Activated CD4-positive, alpha-beta T cell treated with anti-CD3 and anti-CD28 coated beads, Interleukin-2, Interleukin-6, amounts not matched to agents 100 ng/mL and 50 ng/mL, durations not matched to agents 16 hours and 8 hours (primary cell): Measurements from ENCODE around the gene CYP2S1.
"Not testable (repeated sequence)": the region's sequence is repeated elsewhere in the genome, so short reads cannot be mapped to it uniquely, and the experiment has no call there.

Experiments used
- DNase-seq: peaks from one replicate; pipeline ENCODE4 v3.0.0-alpha.2; 2020

Gene CYP2S1, protein sequence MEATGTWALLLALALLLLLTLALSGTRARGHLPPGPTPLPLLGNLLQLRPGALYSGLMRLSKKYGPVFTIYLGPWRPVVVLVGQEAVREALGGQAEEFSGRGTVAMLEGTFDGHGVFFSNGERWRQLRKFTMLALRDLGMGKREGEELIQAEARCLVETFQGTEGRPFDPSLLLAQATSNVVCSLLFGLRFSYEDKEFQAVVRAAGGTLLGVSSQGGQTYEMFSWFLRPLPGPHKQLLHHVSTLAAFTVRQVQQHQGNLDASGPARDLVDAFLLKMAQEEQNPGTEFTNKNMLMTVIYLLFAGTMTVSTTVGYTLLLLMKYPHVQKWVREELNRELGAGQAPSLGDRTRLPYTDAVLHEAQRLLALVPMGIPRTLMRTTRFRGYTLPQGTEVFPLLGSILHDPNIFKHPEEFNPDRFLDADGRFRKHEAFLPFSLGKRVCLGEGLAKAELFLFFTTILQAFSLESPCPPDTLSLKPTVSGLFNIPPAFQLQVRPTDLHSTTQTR

DNA sequence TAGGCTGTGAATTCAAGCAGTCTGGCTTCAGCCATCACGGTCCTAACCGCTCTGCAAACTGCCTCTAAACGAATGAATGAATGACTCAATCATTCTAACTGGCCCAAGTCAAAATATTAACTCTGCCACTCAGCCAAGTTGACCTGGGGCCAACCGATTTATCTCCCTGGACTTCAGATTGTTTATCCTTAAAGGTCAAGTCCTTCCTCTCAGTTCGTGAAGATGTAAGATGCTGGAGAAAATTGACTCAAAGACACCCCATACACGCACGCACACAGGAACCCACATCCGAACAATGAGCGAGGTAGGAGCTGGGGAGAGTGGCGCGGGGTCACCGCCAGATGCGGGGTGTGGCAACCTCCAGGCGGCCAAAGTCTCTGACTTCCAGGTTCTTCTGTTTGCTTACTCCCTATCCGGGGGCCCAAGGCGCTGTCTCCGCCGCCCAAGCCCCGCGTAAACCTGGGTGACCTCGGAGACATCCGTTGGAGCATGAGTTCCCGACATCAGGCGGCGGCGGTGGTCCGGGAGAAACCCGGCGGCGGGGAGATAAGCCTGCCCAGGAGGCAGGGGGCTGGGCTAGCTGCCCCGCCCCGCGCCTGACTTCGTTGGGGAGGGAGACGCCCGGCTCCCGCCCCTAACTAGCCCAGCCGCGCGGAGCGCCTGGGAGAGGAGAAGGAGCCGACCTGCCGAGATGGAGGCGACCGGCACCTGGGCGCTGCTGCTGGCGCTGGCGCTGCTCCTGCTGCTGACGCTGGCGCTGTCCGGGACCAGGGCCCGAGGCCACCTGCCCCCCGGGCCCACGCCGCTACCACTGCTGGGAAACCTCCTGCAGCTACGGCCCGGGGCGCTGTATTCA is at the start of gene CYP2S1:
CYP2S1 (plus strand) TSS at position 646 of the 856 bp plus-strand sequence; CDS start at position 692, 46 bp downstream.
- no peak for DNase-seq

DNA sequence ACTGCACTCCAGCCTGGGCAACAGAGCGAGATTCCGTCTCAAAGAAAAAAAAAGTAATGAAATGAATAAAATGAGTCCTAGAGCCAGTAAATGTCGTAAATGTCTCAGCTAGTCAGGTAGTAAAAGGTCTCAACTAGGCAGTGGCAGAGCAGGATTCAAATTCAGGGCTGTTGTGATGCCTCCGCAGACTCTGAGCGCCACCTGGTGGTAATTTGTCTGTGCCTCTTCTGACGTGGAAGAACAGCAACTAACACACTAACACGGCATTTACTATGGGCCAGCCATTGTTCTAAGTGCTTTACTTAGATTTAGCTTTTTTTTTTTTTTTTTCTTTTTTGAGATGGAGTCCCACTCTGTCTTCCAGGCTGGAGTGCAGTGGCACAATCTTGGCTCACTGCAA is 48.6 kb upstream of the CYP2S1 start:
- DNase-seq, result peak; percentile 87

DNA sequence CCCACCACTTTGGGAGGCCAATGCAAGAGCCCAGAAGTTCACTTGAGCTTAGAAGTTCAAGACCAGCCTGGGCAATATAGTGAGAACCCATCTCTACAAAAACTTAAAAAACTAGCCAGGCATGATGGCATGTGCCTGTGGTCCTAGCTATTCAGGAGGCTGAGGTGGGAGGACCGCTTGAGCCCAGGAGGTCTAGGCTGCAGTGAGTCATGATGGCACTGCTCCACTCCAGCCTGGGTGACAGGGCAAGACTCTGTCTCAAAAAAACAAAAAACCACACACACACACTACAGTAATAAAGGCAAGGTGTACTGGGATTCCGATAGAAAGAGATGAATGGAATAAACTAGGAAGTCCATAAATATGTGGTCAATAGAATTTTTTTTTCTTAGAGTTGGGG is 43.2 kb upstream of the CYP2S1 start:
- no peak for DNase-seq

DNA sequence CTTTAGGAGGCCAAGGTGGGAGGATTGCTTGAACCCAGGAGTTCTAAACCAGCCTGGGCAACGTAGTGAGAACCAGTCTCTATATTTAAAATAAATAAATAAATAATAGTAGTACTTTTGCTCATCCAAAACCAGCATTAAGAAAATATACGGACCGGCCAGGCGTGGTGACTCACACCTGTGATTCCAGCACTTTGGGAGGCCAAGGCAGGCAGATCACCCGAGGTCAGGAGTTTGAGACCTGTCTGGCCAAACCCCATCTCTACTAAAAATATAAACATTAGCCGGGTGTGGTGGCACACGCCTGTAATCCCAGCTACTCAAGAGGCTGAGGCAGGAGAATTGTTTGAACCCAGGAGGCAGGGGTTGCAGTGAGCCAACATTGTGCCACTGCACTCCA is 42.0 kb upstream of the CYP2S1 start:
- not testable (repeated sequence) for DNase-seq

DNA sequence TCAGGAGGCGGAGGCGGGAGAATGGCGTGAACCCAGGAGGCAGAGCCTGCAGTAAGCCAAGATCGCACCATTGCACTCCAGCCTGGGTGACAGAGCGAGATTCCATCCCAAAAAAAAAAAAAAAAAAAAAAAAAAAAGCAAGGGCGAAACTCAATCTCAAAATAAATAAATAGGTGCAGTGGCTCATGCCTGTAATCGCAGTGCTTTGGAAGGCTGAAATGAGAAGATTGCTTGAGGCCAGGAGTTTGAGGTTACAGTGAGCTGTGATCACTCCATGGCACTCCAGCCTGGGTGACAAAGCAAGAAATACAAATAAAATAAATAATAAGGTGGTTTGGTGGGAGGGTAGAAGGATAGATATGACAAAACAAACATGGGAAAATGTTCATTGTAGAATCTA is 39.0 kb upstream of the CYP2S1 start:
- no peak for DNase-seq

DNA sequence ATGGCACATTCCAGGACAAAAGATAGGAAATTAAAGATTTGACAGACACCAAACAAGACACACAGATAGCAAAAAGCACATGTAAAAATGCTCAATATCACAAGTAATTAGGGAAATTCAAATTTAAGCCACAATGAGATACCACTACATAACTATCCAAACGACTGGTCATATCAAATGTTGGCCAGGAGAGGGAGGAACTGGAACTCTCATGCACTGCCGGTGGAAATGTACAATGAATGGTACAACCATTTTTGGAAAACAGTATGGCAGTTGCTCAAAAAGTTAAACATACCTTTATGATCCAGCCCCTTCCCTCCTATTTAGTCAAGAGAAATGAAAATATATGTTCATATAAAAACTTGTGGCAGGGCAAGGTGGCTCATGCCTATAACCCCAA is 36.8 kb upstream of the CYP2S1 start:
- no peak for DNase-seq

DNA sequence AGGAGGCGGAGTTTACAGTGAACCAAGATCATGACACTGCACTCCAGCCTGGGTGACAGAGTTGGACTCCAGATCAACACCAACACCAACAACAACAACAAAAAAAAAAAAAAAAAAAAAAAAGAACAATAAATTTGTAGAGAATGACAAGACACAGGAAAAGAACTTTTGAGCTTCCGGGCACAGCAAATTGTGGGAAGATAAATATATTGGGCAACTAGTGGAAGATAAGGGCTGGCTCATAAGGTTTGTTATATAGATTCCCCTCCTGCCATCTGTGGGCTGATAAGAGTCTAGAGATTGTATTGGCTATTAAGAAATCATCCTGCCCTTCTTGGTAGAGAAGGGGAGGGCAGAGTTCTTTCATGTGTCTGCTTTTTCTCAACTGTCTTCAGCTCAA is 33.1 kb upstream of the CYP2S1 start:
- no peak for DNase-seq

DNA sequence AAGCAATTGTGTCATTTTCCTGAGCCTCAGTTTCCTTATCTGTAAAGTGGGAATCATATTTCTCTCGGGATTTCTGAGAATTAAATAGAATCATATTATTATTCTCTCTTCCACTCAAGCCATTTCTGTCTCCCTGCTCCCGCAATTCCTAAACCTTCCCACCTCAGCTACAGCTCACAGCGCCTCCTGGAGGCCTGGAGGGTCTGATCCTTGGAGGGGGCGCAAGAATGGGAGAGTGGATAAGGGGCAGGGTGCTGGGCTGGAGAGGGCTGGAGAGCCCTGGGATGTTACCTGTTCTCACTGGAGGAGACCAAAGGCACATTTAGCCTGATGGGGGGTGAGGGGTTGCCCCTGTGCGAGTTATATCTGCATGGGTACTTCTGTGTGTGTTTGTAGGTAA is 31.1 kb upstream of the CYP2S1 start:
- DNase-seq, result no peak

DNA sequence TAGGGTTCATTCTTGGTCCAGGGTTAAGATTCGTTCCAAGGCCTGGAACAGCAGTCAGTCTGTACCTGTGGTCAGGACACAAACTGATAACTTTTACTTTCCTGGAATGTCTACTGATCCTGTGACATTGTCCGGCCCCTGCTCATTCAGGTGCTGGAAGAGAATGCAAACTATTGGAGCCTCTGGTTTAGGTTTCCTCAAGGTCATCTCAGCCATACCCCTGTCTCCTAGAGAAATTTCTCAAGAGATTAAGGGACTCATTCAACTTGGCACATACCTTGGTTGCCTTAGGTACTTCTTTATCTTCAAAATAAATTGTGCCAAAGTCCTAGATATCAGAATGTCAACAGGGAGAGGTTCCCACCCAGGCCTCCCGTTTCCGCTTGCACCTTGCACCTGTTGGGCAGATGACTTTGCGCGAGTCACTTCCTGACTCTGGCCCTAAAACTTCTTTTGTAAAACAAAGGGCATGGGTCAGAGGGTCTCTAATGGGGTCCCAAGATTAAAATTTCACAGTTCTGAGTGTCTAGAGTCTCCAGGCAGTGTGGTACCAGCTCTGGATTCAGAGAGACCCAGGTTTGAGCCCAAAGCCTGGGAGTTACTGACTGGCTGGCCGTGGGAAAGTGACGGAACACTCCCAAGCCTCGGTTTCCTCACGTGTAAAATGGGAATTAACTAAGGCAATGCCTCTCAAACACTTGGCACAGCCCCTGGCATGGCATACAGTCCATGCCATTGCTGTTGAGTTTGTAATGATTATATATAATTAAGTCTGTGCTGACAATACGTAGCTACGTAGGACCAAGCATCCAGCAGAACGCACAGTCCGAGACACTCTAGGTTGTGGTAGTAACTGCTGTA is 25.8 kb upstream of the CYP2S1 start:
- DNase-seq, result no peak

DNA sequence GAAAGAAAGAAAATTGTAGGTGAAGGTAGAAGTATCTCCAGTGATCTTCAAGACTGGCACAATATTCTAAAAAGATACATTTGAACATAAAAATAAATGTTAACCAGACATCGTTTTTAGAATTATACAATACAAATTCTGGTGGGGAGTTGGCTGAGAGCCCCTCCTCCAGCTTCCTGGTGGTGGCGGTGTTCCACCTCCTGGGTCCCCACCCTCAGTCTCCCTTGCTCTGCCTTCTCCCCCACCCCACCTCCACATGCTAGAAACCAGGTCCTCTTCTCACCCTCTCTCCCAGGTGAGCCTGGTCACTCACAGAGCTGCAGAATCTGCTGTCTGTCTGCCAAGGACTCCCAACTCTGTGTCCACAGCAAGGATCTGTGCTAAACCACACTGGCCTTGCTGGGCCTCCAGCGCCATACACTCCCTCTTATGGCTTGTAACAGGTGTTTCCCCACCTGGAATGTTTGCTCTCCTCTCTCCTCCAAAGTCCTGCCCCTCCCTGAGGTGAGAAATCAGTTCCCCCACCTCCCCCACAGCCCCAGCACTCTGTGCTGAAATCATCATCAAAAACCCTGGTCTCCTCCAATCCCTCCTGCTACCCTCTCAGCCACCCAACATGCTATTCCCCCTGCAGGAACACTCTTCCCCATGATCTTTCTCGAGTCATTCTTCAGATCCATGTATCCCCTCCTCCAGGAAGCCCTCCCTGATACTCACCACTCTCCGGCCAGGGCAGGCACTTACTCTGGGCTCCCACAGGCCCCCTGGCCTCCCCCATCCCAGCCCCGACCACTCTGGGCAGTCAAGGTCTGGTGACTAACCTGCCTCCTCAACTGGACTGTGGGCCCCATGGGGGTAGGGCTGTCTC is 20.5 kb upstream of the CYP2S1 start:
- DNase-seq, result no peak

DNA sequence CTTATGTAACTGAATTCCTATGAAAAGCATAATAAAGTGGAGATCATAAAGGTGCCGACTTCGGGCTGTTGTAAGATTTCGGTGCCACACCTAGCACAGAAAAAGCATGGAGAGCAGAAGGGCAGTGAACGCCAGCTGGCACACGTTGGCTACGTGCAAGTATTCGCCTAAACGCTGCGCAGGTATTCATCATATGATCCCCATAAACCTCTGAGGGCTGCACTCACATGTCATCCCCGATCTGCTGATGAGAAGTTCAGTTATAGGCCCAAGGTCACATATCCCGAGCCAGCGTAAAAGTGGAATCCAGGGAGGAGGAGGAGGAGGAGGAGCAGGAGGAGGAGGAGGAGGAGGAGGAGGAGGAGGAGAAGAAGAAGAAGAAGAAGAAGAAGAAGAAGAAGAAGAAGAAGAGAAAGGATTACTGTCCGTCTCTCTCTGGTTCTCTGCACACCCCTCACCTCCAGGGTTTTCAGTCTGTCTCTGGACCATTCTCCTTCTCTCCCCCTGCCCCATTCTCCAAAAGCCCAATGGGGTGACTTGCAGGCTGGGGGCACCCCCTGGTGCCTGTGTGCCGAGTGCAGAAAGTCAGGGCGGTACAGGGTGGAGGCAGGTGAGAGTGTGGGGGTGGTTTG is 18.6 kb upstream of the CYP2S1 start:
- DNase-seq, result no peak

DNA sequence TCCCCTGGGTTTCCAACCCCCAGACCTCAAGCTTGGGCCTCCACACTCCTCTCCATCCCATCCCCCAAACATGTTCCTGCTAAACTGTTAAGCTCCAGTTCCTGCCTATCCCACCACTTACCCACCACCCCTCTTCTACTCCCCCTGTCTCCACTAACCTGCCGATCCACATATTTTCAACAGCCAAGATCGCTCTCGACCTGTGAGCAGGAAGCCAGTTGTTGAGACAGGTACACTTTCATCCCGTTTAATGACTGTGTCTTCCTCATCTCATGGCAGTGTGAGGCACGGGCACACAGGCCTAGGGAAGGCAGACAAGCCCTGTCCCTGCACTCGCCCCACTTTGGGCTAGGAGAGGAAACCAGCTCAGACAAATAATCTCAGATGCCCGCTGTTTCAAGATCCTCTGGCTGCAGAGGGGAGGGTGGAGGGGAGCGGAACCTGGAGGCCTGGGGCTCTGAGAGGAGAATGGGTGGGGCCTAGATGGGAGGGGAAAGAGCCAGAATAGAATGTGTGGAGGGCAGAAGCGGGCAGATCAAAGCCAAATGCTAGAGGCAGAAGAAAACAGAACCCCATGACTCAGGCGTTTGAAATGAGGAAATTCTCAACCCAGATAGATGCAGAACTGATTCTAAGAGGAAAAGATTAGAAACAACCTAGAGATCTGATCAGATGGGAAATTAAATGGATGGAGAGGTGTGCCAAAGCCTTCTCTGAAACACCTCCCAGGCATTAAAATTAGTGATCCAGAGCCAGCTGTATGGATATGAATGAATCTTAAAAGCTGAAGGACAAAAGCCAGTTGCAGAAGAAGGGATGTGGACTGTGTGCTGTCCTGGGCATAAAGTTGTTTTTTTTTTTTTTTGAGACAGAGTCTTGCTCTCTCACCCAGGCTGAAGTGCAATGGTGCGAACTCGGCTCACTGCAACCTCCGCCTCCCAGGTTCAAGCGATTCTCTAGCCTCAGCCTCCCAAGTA is 16.9 kb upstream of the CYP2S1 start:
- peak; percentile 16 for DNase-seq

DNA sequence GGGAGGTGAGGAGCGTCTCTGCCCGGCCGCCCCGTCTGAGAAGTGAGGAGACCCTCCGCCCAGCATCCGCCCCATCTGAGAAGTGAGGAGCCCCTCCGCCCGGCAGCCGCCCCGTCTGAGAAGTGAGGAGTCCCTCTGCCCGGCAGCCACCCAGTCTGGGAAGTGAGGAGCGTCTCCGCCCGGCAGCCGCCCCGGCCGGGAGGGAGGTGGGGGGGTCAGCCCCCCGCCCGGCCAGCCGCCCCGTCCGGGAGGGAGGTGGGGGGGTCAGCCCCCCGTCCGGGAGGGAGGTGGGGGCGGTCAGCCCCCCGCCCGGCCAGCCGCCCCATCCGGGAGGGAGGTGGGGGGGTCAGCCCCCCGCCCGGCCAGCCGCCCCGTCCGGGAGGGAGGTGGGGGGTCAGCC is 12.8 kb upstream of the CYP2S1 start:
- DNase-seq, result not testable (repeated sequence)

DNA sequence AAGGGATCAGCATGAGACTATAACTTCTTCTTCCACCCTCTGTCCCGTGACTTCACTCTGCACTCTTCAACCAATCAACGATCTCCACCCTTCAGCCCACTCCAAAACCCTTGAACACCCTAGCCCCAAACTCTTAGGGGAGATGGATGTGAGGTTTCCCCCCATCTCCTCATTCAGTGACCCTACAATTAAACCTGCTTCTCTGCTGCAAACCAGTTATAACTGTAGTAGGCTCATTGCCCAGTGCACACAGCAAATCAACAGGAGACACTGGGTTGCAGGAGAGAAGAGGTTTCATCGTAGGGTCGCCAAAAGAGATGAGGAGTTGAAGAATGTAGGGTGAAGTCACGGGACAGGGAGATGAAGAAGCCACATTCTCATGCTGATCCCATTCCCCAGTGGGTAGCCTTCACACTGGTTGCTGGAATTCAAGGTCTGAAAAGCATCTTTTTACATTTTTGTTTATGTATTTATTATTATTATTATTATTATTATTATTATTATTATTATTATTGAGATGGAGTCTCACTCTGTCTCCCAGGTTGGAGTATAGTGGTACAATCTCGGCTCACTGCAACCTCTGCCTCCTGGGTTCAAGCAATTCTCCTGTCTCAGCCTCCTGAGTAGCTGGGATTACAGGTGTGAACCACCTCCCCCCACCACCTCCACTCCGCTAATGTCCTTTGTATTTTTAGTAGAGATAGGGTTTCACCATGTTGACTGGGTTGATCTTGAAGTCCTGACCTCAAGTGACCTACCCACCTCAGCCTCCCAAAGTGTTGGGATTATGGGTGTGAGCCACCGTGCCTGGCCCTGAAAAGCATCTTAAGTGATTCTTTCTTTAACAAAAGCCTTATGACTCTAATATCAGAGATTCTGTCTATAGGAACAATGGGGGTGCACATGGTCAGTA is 5.8 kb upstream of the CYP2S1 start:
- DNase-seq, result no peak

DNA sequence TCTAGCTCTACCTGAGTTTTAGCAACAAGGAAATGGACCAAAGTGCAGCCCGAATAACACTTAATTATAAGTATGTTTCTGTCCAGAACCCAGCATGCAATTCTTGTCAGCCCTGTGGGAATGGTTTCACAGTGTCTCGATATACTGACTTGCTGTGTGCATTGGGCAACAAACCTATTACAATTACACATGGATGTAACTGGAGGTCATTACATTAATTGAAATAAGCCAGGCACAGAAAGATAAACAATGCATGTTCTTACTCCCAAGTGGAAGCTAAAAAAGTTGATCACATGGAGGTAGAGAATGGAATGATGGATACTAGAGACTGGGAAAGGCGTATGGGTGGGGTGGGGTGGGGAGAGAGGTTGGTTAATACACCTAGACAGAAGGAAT is 5.1 kb upstream of the CYP2S1 start:
- no peak for DNase-seq

DNA sequence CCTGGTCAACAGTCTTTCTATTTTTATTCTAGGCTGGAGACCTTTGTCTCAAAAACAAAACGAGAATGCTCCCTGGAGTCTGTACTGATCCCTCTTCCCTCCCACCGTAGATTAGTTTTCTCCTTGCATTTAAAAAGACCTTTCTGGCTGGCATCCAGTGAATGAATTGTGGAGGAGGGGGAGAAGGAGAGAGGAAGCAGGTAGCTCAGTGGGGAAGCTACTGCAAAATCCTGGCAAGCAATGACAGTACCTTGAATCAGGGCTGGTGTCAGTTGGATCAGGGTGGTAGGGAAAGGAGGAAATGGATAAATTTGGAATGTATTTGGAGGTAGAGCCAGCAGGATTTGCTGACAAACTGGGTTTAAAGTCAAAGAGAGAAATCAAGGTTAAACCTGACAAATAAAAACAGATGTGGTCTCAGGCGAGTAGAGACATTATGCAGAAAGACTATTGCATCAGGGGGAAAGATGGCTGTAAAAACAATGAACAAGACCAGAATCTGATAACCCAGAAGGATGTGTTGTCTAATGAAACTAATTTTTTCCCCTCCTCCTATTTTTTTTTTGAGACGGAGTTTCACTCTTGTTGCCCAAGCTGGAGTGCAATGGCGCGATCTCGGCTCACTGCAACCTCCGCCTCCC is 3.5 kb upstream of the CYP2S1 start:
- no peak for DNase-seq

DNA sequence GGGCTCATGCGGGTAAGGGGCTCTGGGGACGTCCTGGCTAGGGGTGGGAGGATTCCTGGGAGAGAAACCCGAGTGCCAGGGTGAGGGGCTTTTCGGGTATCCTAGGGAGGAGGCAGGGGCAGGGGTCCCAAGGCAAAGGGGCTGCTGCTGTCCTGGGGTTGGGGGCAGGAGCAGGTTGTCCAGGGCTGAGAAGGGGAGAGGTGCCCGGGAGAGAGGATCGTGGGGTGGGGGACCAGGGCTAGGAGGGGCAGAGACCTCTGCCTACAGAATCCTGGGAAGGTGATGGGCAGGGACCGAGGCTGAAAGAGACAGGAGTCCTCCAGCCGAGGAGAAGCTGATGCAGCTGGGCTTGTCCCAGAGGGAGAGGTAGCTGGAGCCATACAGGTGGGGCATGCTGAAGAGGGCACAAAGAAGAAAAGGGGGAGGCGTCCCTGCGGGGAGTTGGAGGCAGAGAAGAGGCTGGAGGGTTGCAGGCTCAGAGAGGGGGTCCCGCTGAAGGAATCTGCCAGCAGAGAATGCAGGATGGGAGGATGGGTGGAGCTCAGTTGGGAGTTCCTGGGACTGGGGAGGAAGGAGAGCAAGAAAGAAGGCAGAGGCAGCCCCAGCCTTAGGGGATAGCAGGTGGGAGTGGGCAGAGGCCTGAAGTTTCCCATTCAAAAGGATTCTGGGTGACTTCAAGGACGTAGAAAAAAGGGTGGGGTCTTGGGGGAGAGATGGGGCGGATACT is 574 bp downstream of the CYP2S1 start:
- no peak for DNase-seq

DNA sequence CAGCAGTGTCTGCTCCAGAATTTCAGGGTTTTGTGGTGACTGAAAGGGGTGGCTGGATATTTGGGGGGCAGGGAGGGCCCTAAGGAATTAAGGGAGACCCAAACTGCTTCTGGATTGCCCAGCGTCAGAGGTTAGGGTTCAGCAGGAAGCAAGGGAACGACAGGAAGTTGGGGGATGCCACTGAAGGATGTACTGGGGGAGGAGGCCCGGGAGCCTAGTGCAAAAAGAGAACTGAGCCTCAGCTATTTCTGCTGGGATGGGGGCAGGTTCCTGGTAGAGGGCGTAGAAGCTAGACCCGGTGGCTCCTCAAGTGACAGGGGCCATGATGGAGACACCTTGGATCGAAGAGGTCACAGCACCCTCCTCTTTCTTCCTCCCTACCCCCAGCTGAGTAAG is 1.1 kb downstream of the CYP2S1 start:
- DNase-seq, result no peak
